HepG2 (cell line): ENCODE measurements around the gene SLC22A23. TPM values are rescaled to one million over a fixed set of nuclear protein-coding genes. Genes with fewer than 3 reads are reported as not detected.

Experiments
- ATAC-seq: fragments of 200-7000 bp; cut with Tn5 transposase; 3 replicates; pipeline ENCODE4 v1.9.1; 2020; ENCODE audit warnings: mild to moderate bottlenecking, moderate library complexity
- BruUV-seq: library from RNA; stranded (reverse); fragments of 400-500 nt; replicated peaks from 2 replicates; lab custom pipeline; 2021; lab: Mats Ljungman, UMichigan
- CTCF ChIA-PET: fragments of 300-600 bp; formaldehyde crosslinking; extraction: SDS; loops from one replicate; lab custom pipeline; 2021; ENCODE audit warnings: low total read pairs, inconsistent platforms, low intra/inter-chr PET ratio; lab: Yijun Ruan, JAX
- POLR2A ChIA-PET: fragments of 350-600 bp; sonication (Branson Sonifier 250); formaldehyde crosslinking; loops from one replicate; lab custom pipeline; 2020; ENCODE audit warnings: antibody characterized with exemption, inconsistent platforms; lab: Yijun Ruan, JAX
- DNase-seq: peaks from one replicate; pipeline ENCODE4 v3.0.0-alpha.2; 2015; ENCODE audit warnings: low spot score
- FAIRE-seq: peaks from 3 replicates; lab custom pipeline; 2011; peaks lifted over from hg19 to GRCh38; lab: Jason Lieb, UNC
- H2AFZ ChIP-seq: one replicate; pipeline ENCODE4 v1.6.1; 2011; ENCODE audit warnings: low read length, inconsistent platforms
- H3K27ac ChIP-seq: fragments of 300-600 bp; 3 replicates; pipeline ENCODE4 v1.8.0; 2011; ENCODE audit warnings: mixed run types, mild to moderate bottlenecking, mixed read lengths, low read length, inconsistent platforms; ENCODE audit not compliant: insufficient read depth; ENCODE audit errors: extremely low read length
- H3K27me3 ChIP-seq, 2 experiments: fragments of 200-600 bp in 1 of 2; 2 replicates in 1 of 2; 3 replicates in 1 of 2; pipeline versions ENCODE4 v1.6.0 to v1.8.0; 2011; ENCODE audit warnings: low read length in 2 of 2, mild to moderate bottlenecking in 2 of 2, moderate library complexity in 2 of 2, inconsistent platforms in 1 of 2; ENCODE audit not compliant: insufficient read depth in 2 of 2, control insufficient read depth in 1 of 2
- H3K36me3 ChIP-seq, 2 experiments: fragments of 200-600 bp in 1 of 2; replicated peaks in 1 of 2; 2 replicates in 1 of 2; 3 replicates in 1 of 2; pipeline versions ENCODE4 v1.5.1 to v1.8.0; 2011; ENCODE audit warnings: low read length in 2 of 2, inconsistent platforms in 1 of 2; ENCODE audit not compliant: insufficient read depth in 2 of 2, control insufficient read depth in 1 of 2
- H3K4me1 ChIP-seq: 2 replicates; pipeline ENCODE4 v1.5.1; 2012; ENCODE audit warnings: low read length, inconsistent platforms; ENCODE audit not compliant: insufficient read depth
- H3K4me2 ChIP-seq: 2 replicates; pipeline ENCODE4 v1.6.0; 2011; ENCODE audit warnings: low read depth, low read length, inconsistent platforms
- H3K4me3 ChIP-seq, 3 experiments: fragments of 200-600 bp in 1 of 3; sonication (generic), shearing (Covaris generic) in 1 of 3; replicated peaks in 1 of 3; 2 replicates each; pipeline ENCODE4 v1.5.1; 2011 to 2016; ENCODE audit warnings: low read length in 3 of 3, inconsistent platforms in 2 of 3, low read depth in 2 of 3, mild to moderate bottlenecking in 2 of 3, control low read depth in 1 of 3, mixed read lengths in 1 of 3; ENCODE audit not compliant: insufficient read depth in 1 of 3
- H3K79me2 ChIP-seq: one replicate; pipeline ENCODE4 v1.6.1; 2011; ENCODE audit warnings: low read length, inconsistent platforms; ENCODE audit not compliant: insufficient read depth
- H3K9ac ChIP-seq: 2 replicates; pipeline ENCODE4 v1.6.0; 2011; ENCODE audit warnings: mild to moderate bottlenecking, low read depth, low read length, inconsistent platforms; ENCODE audit not compliant: insufficient read depth
- H3K9me3 ChIP-seq: 2 replicates; pipeline ENCODE4 v1.5.1; 2012; ENCODE audit warnings: mild to moderate bottlenecking, low read length
- H4K20me1 ChIP-seq: 2 replicates; pipeline ENCODE4 v1.6.0; 2011; ENCODE audit warnings: inconsistent platforms, mild to moderate bottlenecking, low read length, moderate library complexity; ENCODE audit not compliant: insufficient read depth
- SOX6 ChIP-seq, 2 experiments: fragments of 450-650 bp in 1 of 2; sonication (generic) in 1 of 2; formaldehyde crosslinking in 1 of 2; IDR thresholded peaks; 2 replicates each; pipeline versions ENCODE4 v1.4.0 to v1.6.1; 2017 to 2020; ENCODE audit warnings: antibody characterized with exemption in 1 of 2, mild to moderate bottlenecking in 1 of 2, missing genetic modification reagents in 1 of 2
- ZNF430 ChIP-seq: sonication (generic); formaldehyde crosslinking; IDR thresholded peaks from 2 replicates; pipeline ENCODE4 v1.9.0; 2021; ENCODE audit warnings: mild to moderate bottlenecking, missing genetic modification reagents
- ZNF484 ChIP-seq: sonication (generic); formaldehyde crosslinking; IDR thresholded peaks from 2 replicates; pipeline ENCODE4 v1.5.1; 2020; ENCODE audit warnings: mild to moderate bottlenecking, low read depth, missing genetic modification reagents, borderline replicate concordance
- ZNF816 ChIP-seq: sonication (generic); formaldehyde crosslinking; IDR thresholded peaks from 2 replicates; pipeline ENCODE4 v1.8.0; 2022; ENCODE audit warnings: missing genetic modification reagents, mild to moderate bottlenecking, borderline replicate concordance
- ZNF841 ChIP-seq: sonication (generic); formaldehyde crosslinking; IDR thresholded peaks from 2 replicates; pipeline ENCODE4 v1.8.1; 2023; ENCODE audit warnings: missing genetic modification reagents, borderline replicate concordance
- WGBS: methylation state at CpG from one replicate; pipeline ENCODE4 v1.1.6; 2017; ENCODE audit warnings: low lambda C conversion rate; 5-methylcytosine and 5-hydroxymethylcytosine counted together
- in situ Hi-C: cut with HindIII; loops from 2 replicates; pipeline ENCODE4 v1.10.0; 2017; ENCODE audit warnings: low pct_unique_long_range_greater_than_20kb; ENCODE audit not compliant: extremely low pct_ligation_motif_present
- intact Hi-C: fragments of 100-400 bp; cut with micrococcal nuclease; formaldehyde crosslinking; loops from one replicate; pipeline ENCODE4 v1.10.0; 2022; ENCODE audit not compliant: unreplicated experiment
- polyA plus RNA-seq, 8 experiments: library from polyadenylated mRNA; depleted of rRNA in 3 of 8; stranded (reverse) in 7 of 8; unstranded in 1 of 8; fragments of >200 nt; fragmentation: Illumina TruSeq in 4 of 8; extraction: Trizol in 4 of 8; gene quantifications; 2 replicates each; pipeline versions ENCODE4 v1.2.1 to v1.2.3, GENCODE V29; 2011 to 2016; ENCODE audit warnings: low read depth in 4 of 8, missing spikeins in 1 of 8, mixed read lengths in 1 of 8; ENCODE audit not compliant: insufficient read depth in 1 of 8
- total RNA-seq, 5 experiments: library from RNA; depleted of rRNA; stranded (reverse); fragments of >200 nt; fragmentation: Illumina TruSeq; extraction: Trizol; gene quantifications; 2 replicates each; pipeline ENCODE4 v1.2.3, GENCODE V29; 2016; ENCODE audit warnings: low read depth in 1 of 5

The SLC22A23 gene
- total and polyA plus RNA-seq, 2 of the 13 experiments (the other 11 are each of a cell fraction or from before 2014, with no cell fraction given), result 11.8 to 17.5 TPM

- DNase-seq (no peak), ATAC-seq (no peak), FAIRE-seq (no peak)
- no peak overlapping the region for H3K4me3 ChIP-seq
- POLR2A ChIA-PET, result no interaction called here
- 0 out of 2 replicates have a peak, but pooled peaks cover 13% of the 10 kb centered on the region for H4K20me1 ChIP-seq
- no peak overlapping the region for H3K4me2 ChIP-seq
- no peaks in the 10 kb centered on the region for H3K9me3 ChIP-seq
- in situ Hi-C loops (no loop called here), intact Hi-C loops (no loop called here)
- H3K36me3 ChIP-seq, result peaks cover 22 to 53% of the 10 kb centered on the region in 2 experiments
- H2AFZ ChIP-seq, result no peak overlapping the region
- 93% methylated on average over 10 of the region's 10 CpGs for WGBS
- TF ChIP-seq SOX6 (IDR thresholded peaks at IDR 0.05), result no peak
- no peak for TF ChIP-seq SOX6 (CRISPR knock-in tag; IDR thresholded peaks at IDR 0.05)
- no peak for TF ChIP-seq ZNF816 (CRISPR knock-in tag)
- TF ChIP-seq ZNF484 (CRISPR knock-in tag), result no peak
- peaks cover 73% of the 10 kb centered on the region for H3K79me2 ChIP-seq
- peaks cover 11% of the 10 kb centered on the region; the same call in 1 of the 2 replicates for H3K4me1 ChIP-seq
- H3K9ac ChIP-seq, result no peak overlapping the region
- no TSS peak for BruUV-seq
- CTCF ChIA-PET, result no interaction called here
- H3K27me3 ChIP-seq, result no peaks in the 10 kb centered on the region
- H3K27ac ChIP-seq, result no peak overlapping the region
These were observed 29.2 kb downstream of the SLC22A23 start for GRCh38 chr6:3427687-3428085.

GRCh38 chr6:3426927-3427686, 29.7 kb downstream of the SLC22A23 start:
- H3K4me1 ChIP-seq, result peaks cover 16% of the 10 kb centered on the region
- CTCF ChIA-PET, result no interaction called here
- H3K79me2 ChIP-seq, result peaks cover 73% of the 10 kb centered on the region
- ATAC-seq (no peak), DNase-seq (no peak), FAIRE-seq (no peak)
- no peaks in the 10 kb centered on the region for H3K27me3 ChIP-seq
- no peak overlapping the region for H3K4me3 ChIP-seq
- no peak overlapping the region for H3K4me2 ChIP-seq
- intact Hi-C loops, result no loop called here
- 0 out of 2 replicates have a peak, but pooled peaks cover 13% of the 10 kb centered on the region for H4K20me1 ChIP-seq
- in situ Hi-C loops, result no loop called here
- H3K27ac ChIP-seq, result no peak overlapping the region
- peaks cover 19 to 51% of the 10 kb centered on the region in 2 experiments for H3K36me3 ChIP-seq
- no peaks in the 10 kb centered on the region for H3K9me3 ChIP-seq
- WGBS, result 96% methylated on average over 20 of the region's 20 CpGs
- no peak overlapping the region for H3K9ac ChIP-seq
- TF ChIP-seq ZNF430 (CRISPR knock-in tag) (no peak), ZNF841 (CRISPR knock-in tag) (no peak), ZNF816 (CRISPR knock-in tag) (0 out of 2 replicates have a peak, but pooled peaks have one; percentile 36)
- POLR2A ChIA-PET, result interaction anchor here (0.8 kb wide), 1 partner anchor 12 kb away, joined by 3 read pairs; no protein-coding TSS in a partner anchor
- H2AFZ ChIP-seq, result no peak overlapping the region
- BruUV-seq, result no TSS peak
